Progenitor cell of endocrine pancreas (in vitro differentiated cells): Measurements from ENCODE around the gene ZNF133. TPM values are rescaled to one million over a fixed set of nuclear protein-coding genes. Genes with fewer than 3 reads are reported as not detected.
"Not testable (repeated sequence)": the region's sequence is repeated elsewhere in the genome, so short reads cannot be mapped to it uniquely, and the experiment has no call there.

Experiments
- DNase-seq: peaks from one replicate; pipeline ENCODE4 v3.0.0; 2021; ENCODE audit warnings: low spot score; ENCODE audit not compliant: unreplicated experiment
- H3K27ac Mint-ChIP-seq: 2 replicates; pipeline ENCODE4 v1.8.0; 2021; ENCODE audit warnings: mild to moderate bottlenecking, moderate library complexity, mixed read lengths
- H3K27me3 Mint-ChIP-seq: 2 replicates; pipeline ENCODE4 v1.8.0; 2021; ENCODE audit warnings: mixed read lengths
- H3K36me3 Mint-ChIP-seq: 2 replicates; pipeline ENCODE4 v1.8.0; 2022; ENCODE audit warnings: mixed read lengths; ENCODE audit not compliant: insufficient read depth
- H3K4me1 Mint-ChIP-seq: 2 replicates; pipeline ENCODE4 v1.8.0; 2021; ENCODE audit warnings: low read depth, mixed read lengths
- H3K4me3 Mint-ChIP-seq: 2 replicates; pipeline ENCODE4 v1.8.0; 2021; ENCODE audit warnings: low read depth, mild to moderate bottlenecking, moderate library complexity, mixed read lengths
- H3K9me3 Mint-ChIP-seq: 2 replicates; pipeline ENCODE4 v1.8.0; 2021; ENCODE audit warnings: low read depth, mixed read lengths
- total RNA-seq: library from RNA; stranded (reverse); gene quantifications from 2 replicates; pipeline ENCODE4 v1.2.1, GENCODE V29; 2021
- TF ChIP-seq, protein P1 (sequence below): fragments of 200-600 bp; sonication (generic); IDR thresholded peaks from one replicate; pipeline ENCODE4 v1.5.0; 2021; ENCODE audit warnings: antibody characterized with exemption, mild to moderate bottlenecking; ENCODE audit not compliant: unreplicated experiment

The ZNF133 gene
- total RNA-seq, 1 donor from 2014 or later: 25.0 TPM

DNA sequence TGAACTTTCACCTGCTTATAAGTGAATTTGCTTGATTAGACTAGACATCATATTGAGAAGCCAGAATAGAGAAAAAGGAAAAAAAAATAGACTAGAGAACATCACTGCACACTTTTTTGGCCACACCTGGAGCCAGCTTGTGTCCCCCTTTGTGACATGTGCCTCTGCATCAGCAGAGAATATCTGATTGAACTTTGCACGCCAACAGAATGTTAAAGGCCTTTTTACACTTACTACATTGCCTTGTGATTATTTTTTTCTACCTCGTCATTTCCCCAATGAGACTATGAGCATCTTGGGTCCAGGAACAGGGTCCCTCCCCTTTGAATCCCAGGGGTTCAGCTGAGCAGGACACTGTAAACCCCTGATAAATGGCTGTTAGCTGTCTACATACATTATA, 17.2 kb upstream of the ZNF133 start:
- no peak for DNase-seq
- TF ChIP-seq, protein P1, sequence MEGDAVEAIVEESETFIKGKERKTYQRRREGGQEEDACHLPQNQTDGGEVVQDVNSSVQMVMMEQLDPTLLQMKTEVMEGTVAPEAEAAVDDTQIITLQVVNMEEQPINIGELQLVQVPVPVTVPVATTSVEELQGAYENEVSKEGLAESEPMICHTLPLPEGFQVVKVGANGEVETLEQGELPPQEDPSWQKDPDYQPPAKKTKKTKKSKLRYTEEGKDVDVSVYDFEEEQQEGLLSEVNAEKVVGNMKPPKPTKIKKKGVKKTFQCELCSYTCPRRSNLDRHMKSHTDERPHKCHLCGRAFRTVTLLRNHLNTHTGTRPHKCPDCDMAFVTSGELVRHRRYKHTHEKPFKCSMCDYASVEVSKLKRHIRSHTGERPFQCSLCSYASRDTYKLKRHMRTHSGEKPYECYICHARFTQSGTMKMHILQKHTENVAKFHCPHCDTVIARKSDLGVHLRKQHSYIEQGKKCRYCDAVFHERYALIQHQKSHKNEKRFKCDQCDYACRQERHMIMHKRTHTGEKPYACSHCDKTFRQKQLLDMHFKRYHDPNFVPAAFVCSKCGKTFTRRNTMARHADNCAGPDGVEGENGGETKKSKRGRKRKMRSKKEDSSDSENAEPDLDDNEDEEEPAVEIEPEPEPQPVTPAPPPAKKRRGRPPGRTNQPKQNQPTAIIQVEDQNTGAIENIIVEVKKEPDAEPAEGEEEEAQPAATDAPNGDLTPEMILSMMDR: no peak
- Mint-ChIP-seq H3K27me3 (peaks cover 9% of the 10 kb centered on the region), H3K36me3 (no peaks in the 10 kb centered on the region), H3K27ac (no peak overlapping the region), H3K9me3 (no peaks in the 10 kb centered on the region), H3K4me1 (peaks cover 7% of the 10 kb centered on the region), H3K4me3 (no peak overlapping the region)

DNA sequence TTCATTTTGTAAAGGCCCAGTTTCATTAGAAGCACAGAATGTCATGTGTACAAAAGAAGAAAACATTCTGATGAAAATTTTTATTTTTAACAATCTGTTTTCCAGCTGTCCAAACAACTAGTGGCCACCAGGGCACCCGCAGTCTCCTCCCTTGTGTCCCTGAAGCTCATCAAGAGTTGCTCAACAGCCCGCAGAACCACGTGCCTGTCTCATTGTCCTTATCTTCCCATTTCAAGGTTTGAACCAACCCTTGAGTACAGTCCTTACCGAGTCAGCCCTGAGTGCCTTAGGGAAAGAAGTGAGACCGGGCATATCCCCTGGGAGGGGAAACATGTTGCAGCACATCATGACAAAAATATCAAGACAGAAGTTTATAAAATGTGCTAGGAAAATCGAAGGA, 15.9 kb upstream of the ZNF133 start:
- H3K4me3 Mint-ChIP-seq: no peak overlapping the region

DNA sequence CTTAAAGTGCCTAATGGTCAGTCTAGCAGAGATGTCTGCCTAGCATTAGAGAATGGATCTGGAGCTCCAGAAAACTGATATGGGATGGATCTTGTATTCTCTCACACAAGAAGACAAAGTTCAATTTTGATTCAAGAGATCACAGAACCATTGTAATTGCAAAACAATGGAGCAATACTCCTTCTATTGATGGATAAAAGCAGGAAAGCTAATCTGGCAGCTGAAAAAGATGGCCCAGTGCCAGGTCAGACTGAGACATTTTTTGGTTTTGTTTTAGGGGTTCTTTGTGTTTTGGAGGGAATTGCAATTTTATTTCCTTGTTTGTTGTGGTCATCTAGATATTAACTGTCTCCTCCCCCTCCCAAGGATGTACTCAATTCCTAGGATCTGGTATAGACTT, 14.6 kb upstream of the ZNF133 start:
- H3K27me3 Mint-ChIP-seq: peaks cover 9% of the 10 kb centered on the region
- no peak overlapping the region for H3K27ac Mint-ChIP-seq
- no peak for DNase-seq
- TF ChIP-seq, protein P1: no peak
- H3K36me3 Mint-ChIP-seq: no peaks in the 10 kb centered on the region
- H3K4me3 Mint-ChIP-seq: no peak overlapping the region
- H3K9me3 Mint-ChIP-seq: no peaks in the 10 kb centered on the region
- no peaks in the 10 kb centered on the region for H3K4me1 Mint-ChIP-seq

More for the DNA sequence above, 15.9 kb upstream of the ZNF133 start:
- Mint-ChIP-seq H3K27me3 (peaks cover 9% of the 10 kb centered on the region), H3K36me3 (no peaks in the 10 kb centered on the region), H3K9me3 (no peaks in the 10 kb centered on the region), H3K4me1 (peaks cover 6% of the 10 kb centered on the region), H3K27ac (no peak overlapping the region)
- TF ChIP-seq, protein P1: peak; percentile 25
- no peak for DNase-seq

DNA sequence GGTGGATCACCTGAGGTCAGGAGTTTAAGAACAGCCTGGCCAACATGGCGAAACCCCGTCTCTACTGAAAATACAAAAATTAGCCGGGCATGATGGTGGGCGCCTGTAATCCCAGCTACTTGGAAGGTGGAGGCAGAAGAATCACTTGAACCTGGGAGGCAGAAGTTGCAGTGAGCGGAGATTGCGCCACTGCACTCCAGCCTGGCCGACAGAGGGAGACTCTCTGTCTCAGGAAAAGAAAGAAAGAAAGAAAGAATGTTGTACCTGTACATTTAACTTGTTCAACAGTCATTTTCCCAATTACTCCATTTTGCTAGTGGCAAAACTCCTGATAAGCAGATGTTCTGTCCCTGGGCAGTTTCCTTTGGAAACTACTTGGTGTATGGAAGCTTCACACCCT, 12.4 kb upstream of the ZNF133 start:
- DNase-seq, H3K4me3 Mint-ChIP-seq, H3K9me3 Mint-ChIP-seq, H3K4me1 Mint-ChIP-seq, H3K36me3 Mint-ChIP-seq, H3K27ac Mint-ChIP-seq: not testable (repeated sequence)
- H3K27me3 Mint-ChIP-seq: peaks cover 19% of the 10 kb centered on the region

DNA sequence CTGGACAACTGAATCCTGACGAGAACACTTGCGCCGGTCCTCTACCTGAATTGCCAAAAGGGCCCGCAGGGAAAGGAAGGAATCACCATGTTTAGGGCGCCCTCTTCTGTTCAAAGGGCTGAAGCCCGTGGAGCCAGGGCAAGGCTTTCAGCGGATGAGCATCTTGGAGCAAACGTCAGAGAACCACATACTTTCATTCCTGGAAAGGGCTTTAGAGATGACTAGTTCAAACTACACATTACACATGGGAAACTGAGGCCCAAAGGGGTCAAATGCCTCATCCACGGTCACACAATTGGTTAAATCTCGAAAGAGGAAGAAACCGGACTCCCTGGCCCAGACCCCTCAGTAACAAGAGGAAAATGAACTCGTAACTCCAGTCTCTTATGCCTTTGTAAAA, 11.5 kb upstream of the ZNF133 start:
- no peaks in the 10 kb centered on the region for H3K4me1 Mint-ChIP-seq
- TF ChIP-seq, protein P1: peak; percentile 95
- H3K27me3 Mint-ChIP-seq: peaks cover 19% of the 10 kb centered on the region

DNA sequence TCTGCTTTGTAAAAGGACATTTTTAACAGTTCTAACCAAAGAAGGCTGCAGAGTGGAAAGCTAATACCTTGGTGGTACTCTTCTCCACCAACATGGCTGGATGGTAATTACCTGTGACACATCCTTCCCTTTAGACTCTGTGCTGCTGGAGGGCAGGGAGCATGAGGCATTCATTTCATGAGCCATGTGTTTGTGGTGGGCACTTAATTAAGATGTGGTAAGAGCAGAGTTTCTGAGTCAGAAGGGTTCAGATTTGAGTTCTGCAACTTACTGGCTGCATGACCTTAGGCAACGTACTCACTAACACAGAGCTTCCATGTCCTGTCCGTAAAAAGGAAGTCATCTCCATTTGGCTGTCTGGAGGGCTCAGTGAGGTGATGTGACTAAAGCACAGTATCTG, 9.1 kb upstream of the ZNF133 start:
- DNase-seq: no peak
- H3K27ac Mint-ChIP-seq: no peak overlapping the region
- TF ChIP-seq, protein P1: no peak
- H3K4me1 Mint-ChIP-seq: no peaks in the 10 kb centered on the region
- H3K4me3 Mint-ChIP-seq: no peak overlapping the region
- no peaks in the 10 kb centered on the region for H3K9me3 Mint-ChIP-seq
- no peaks in the 10 kb centered on the region for H3K36me3 Mint-ChIP-seq
- peaks cover 10% of the 10 kb centered on the region for H3K27me3 Mint-ChIP-seq

More for the DNA sequence above, 11.5 kb upstream of the ZNF133 start:
- H3K4me3 Mint-ChIP-seq: no peak overlapping the region
- DNase-seq: peak; percentile 72
- H3K27ac Mint-ChIP-seq: no peak overlapping the region
- H3K9me3 Mint-ChIP-seq: no peaks in the 10 kb centered on the region
- no peaks in the 10 kb centered on the region for H3K36me3 Mint-ChIP-seq
